Tibial artery (tissue), 4 donors: ENCODE results near the gene PPP1R14C.

Experiments used
- DNase-seq, 2 donors: peaks; one replicate each; pipeline ENCODE4 v3.0.0-alpha.2; 2019
- H3K27ac ChIP-seq, 2 donors: fragments of 200-600 bp; sonication (generic) in 1 of 2; 1 replicate in 1 of 2; 2 replicates in 1 of 2; pipeline ENCODE4 v1.5.1; 2018 to 2019; ENCODE audit warnings: mild to moderate bottlenecking in 1 of 2
- H3K27me3 ChIP-seq, 2 donors: fragments of 200-600 bp; sonication (generic) in 1 of 2; one replicate each; pipeline versions ENCODE4 v1.5.1 to v1.6.0; 2016 to 2019
- H3K36me3 ChIP-seq, 3 donors: fragments of 200-600 bp; sonication (generic) in 2 of 3; one replicate each; pipeline ENCODE4 v1.5.1; 2016 to 2019; ENCODE audit warnings: mild to moderate bottlenecking in 2 of 3
- H3K4me1 ChIP-seq, 4 donors: fragments of 200-600 bp; sonication (generic) in 2 of 4; 1 replicate in 3 of 4; 2 replicates in 1 of 4; pipeline ENCODE4 v1.5.1; 2016 to 2019
- H3K4me3 ChIP-seq, 2 donors: fragments of 200-600 bp; sonication (generic) in 1 of 2; 1 replicate in 1 of 2; 2 replicates in 1 of 2; pipeline ENCODE4 v1.5.1; 2018 to 2019; ENCODE audit warnings: mild to moderate bottlenecking in 2 of 2
- H3K9me3 ChIP-seq, 3 donors: fragments of 200-600 bp; sonication (generic) in 1 of 3; one replicate each; pipeline ENCODE4 v1.5.1; 2016 to 2019
- intact Hi-C: fragments of 100-400 bp; cut with DNase I; formaldehyde crosslinking; loops from one replicate; pipeline ENCODE4 v1.15.0; 2023; ENCODE audit warnings: low total_unique reads
- TF ChIP-seq, protein P1 (sequence below), 2 experiments: fragments of 200-600 bp in 1 of 2; fragments of 450-650 bp in 1 of 2; IDR thresholded peaks; one replicate each; pipeline ENCODE4 v1.5.1; 2017 to 2019; ENCODE audit warnings: antibody characterized with exemption in 2 of 2, mild to moderate bottlenecking in 1 of 2, moderate library complexity in 1 of 2

The PPP1R14C gene

DNA sequence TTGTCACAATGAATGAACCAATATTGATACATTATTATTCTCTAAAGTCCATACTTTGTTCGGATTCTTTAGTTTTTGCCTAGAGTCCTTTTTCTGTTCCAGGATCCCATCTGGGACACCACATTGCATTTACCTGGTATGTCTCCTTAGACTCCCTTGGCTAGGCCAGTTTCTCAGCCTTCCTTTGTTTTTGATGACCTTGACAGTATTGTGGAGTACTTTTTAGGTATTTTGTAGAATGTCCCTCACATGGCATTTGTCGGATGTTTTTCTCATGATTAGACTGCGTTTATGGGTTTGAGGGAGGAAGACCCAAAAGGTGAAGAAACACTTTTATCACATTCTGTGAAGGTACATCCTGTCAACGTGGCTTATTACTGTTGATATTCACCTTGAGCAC lies 16.9 kb downstream of the PPP1R14C start:
- Histone ChIP-seq H3K27ac (no peak overlapping the region), H3K4me1 (no peaks in the 10 kb centered on the region), H3K4me3 (no peak overlapping the region), H3K9me3 (no peaks in the 10 kb centered on the region), H3K36me3 (no peaks in the 10 kb centered on the region), H3K27me3 (no peaks in the 10 kb centered on the region)
- DNase-seq: no peak
- intact Hi-C loops: no loop called here
- TF ChIP-seq, protein P1, sequence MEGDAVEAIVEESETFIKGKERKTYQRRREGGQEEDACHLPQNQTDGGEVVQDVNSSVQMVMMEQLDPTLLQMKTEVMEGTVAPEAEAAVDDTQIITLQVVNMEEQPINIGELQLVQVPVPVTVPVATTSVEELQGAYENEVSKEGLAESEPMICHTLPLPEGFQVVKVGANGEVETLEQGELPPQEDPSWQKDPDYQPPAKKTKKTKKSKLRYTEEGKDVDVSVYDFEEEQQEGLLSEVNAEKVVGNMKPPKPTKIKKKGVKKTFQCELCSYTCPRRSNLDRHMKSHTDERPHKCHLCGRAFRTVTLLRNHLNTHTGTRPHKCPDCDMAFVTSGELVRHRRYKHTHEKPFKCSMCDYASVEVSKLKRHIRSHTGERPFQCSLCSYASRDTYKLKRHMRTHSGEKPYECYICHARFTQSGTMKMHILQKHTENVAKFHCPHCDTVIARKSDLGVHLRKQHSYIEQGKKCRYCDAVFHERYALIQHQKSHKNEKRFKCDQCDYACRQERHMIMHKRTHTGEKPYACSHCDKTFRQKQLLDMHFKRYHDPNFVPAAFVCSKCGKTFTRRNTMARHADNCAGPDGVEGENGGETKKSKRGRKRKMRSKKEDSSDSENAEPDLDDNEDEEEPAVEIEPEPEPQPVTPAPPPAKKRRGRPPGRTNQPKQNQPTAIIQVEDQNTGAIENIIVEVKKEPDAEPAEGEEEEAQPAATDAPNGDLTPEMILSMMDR (IDR thresholded peaks at IDR 0.05): no peak

DNA sequence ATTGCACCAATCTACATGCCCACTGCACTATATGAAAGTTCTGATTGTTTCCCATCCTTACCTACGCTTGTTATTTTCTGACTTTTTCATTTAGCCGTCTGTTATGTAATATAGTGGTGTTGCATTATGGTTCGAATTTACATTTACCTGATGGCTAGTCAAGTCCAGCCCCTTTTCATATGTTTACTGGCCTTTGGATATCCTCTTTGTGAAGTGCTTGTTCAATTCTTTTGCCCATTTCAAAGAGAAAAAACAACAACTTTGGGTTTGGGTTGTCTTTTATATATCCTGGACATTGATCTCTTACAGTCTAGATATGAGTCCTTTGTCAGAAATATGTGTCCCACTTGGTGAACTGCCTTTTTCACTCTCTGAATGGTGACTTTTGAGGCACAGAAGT lies 21.1 kb downstream of the PPP1R14C start:
- Histone ChIP-seq H3K36me3 (no peaks in the 10 kb centered on the region), H3K4me3 (no peak overlapping the region), H3K27me3 (no peaks in the 10 kb centered on the region), H3K4me1 (no peaks in the 10 kb centered on the region), H3K27ac (no peak overlapping the region), H3K9me3 (no peaks in the 10 kb centered on the region)
- no peak for DNase-seq
- TF ChIP-seq, protein P1 (IDR thresholded peaks at IDR 0.05): no peak
- intact Hi-C loops: no loop called here

DNA sequence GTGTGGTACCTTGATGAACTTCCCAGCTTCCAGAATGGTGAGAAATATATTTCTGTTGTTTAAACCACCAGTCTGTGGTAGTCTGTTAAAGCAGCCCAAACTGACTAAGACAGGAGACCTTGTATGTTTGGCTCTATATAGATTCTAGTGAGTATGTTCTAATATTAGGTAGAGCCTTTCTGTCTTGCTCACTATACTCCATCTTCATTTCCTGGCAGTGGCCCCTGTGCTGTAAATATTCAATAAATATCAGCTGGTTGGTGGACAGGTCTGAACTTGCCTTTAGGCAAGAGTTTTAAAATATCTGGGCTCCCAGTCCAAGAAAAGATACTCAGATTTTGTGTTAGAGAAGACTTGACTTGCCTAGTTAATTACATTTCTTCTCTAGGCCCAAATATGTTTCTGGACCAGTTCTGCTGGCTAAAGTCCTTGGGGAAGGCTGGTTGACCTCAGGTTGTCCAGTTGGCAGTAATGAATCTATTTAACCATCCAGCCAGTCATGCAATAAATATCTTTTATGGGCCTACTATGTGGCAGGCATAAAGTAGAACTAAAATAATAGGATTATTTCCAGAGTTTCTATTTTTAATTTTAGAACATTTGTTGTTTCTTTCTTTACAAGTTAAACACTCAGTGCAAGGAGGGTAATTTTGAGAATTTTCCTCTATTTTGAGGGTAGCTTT lies 22.3 kb downstream of the PPP1R14C start:
- Histone ChIP-seq H3K27me3 (no peaks in the 10 kb centered on the region), H3K36me3 (no peaks in the 10 kb centered on the region), H3K4me3 (no peak overlapping the region), H3K9me3 (no peaks in the 10 kb centered on the region), H3K4me1 (no peaks in the 10 kb centered on the region), H3K27ac (peak overlapping the region in 1 of 2 donors; percentile 3)
- TF ChIP-seq, protein P1 (IDR thresholded peaks at IDR 0.05): no peak
- DNase-seq: no peak
- intact Hi-C loops: no loop called here

DNA sequence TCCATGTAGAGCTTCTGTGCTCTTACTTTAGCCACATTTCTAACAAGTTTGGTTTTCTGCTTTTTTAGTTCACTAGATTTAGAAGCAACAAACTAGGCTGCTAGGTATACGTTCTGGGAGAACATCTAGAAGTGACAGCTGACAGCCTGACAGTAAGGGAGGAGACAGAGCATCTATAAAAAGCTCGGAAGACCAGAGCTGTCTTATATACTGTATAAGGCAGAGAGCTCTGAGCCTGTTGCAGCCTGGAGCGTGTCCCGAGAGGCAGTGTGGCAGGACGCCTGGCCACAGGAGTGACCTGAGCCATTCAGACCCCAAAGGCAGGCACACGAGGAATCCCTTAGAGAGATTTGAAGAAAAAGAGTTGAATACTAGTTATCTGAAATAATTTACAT lies 24.6 kb downstream of the PPP1R14C start:
- no peaks in the 10 kb centered on the region for H3K4me1 ChIP-seq
- no peaks in the 10 kb centered on the region for H3K36me3 ChIP-seq
- no peak overlapping the region for H3K4me3 ChIP-seq
- no peak for DNase-seq
- intact Hi-C loops: no loop called here
- H3K27me3 ChIP-seq: no peaks in the 10 kb centered on the region
- no peak overlapping the region for H3K27ac ChIP-seq
- no peaks in the 10 kb centered on the region for H3K9me3 ChIP-seq
- TF ChIP-seq, protein P1 (IDR thresholded peaks at IDR 0.05): no peak

DNA sequence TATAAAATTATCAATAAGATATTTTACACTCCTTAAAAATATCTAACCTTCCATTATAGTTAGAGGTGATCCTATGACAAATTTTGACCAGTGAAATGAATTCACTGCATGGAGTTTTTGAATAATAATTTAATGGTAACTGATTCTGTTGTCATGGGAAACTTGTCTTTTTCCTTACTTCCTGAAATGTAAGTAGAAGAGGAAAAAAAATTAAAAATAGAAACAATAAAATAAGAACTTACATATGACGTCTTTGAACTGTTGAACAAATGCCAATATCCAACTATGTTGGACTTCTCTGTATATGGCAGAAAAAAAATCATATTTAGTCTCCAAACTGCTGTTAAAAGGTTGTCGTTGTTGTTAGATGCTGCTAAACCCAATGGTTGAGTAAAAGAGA lies 26.3 kb downstream of the PPP1R14C start:
- Histone ChIP-seq H3K36me3 (no peaks in the 10 kb centered on the region), H3K4me1 (no peaks in the 10 kb centered on the region), H3K27ac (no peak overlapping the region), H3K4me3 (no peak overlapping the region), H3K9me3 (no peaks in the 10 kb centered on the region), H3K27me3 (no peaks in the 10 kb centered on the region)
- TF ChIP-seq, protein P1 (IDR thresholded peaks at IDR 0.05): no peak
- DNase-seq: no peak
- intact Hi-C loops: no loop called here

DNA sequence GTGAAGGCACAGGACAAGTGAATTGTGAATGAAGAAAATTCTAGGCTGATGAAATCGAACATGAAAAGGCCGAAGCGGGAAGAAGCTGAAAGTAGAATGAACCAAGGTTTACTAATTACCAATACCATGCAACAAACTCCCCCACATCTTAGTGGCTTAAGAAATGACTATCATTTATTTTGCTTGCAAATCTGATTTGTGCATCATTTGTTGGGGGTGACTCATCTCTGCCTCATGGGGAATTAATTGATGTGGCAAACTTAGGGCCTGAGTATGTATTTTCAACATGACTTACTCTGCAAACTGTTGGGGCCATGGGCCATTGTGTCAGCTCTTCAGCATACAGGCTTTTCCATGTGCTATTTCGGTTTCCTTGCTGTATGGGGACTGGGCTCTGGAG lies 26.8 kb downstream of the PPP1R14C start:
- DNase-seq: no peak
- TF ChIP-seq, protein P1 (IDR thresholded peaks at IDR 0.05): no peak
- no peaks in the 10 kb centered on the region for H3K9me3 ChIP-seq
- no peak overlapping the region for H3K27ac ChIP-seq
- no peaks in the 10 kb centered on the region for H3K36me3 ChIP-seq
- no peaks in the 10 kb centered on the region for H3K4me1 ChIP-seq
- H3K27me3 ChIP-seq: no peaks in the 10 kb centered on the region
- intact Hi-C loops: no loop called here
- H3K4me3 ChIP-seq: no peak overlapping the region
